Measurements from ENCODE around the gene SNX25.

The SNX25 gene

GRCh38 chr4:185379326-185380295 lies 170.2 kb downstream of the SNX25 start:
- no peaks in the 10 kb centered on the region for H3K79me2 ChIP-seq (ENCODE audit: insufficient read depth, low read length)
- H2AFZ ChIP-seq (ENCODE audit: low read length) = no peak overlapping the region
- H3K9me3 ChIP-seq (ENCODE audit: low read length) = peaks cover 7% of the 10 kb centered on the region; the same call in 1 of the 2 replicates
- H3K36me3 ChIP-seq (ENCODE audit: insufficient read depth, low read length) = peaks cover 21% of the 10 kb centered on the region
- H3F3A ChIP-seq (ENCODE audit: insufficient read depth, low read length) = no peaks in the 10 kb centered on the region
- H3K4me3 ChIP-seq (ENCODE audit: low read depth, low read length, poor library complexity, severe bottlenecking) = no peak overlapping the region
- no peaks in the 10 kb centered on the region for H4K20me1 ChIP-seq (ENCODE audit: insufficient read depth, low read length)
- H3K9ac ChIP-seq (ENCODE audit: low read length) = no peak overlapping the region
- H3K27ac ChIP-seq (ENCODE audit: low read depth, low read length, poor library complexity, severe bottlenecking) = no peak overlapping the region
- no peak overlapping the region for H3K4me2 ChIP-seq (ENCODE audit: low read length)
- H3K27me3 ChIP-seq (ENCODE audit: insufficient read depth, low read length) = no peaks in the 10 kb centered on the region
- no peak for TF ChIP-seq CTCF (IDR thresholded peaks at IDR 0.05; ENCODE audit: low read length)
- TF ChIP-seq EZH2 (IDR thresholded peaks at IDR 0.05; ENCODE audit: borderline replicate concordance, low read length) = no peak
- H3K9me2 ChIP-seq (ENCODE audit: low read depth, low read length) = no peaks in the 10 kb centered on the region
- H3K4me1 ChIP-seq (ENCODE audit: insufficient read depth, low read length, severe bottlenecking) = no peaks in the 10 kb centered on the region

GRCh38 chr4:185380320-185380719 lies 170.9 kb downstream of the SNX25 start:
- no peak for TF ChIP-seq CTCF (IDR thresholded peaks at IDR 0.05; ENCODE audit: low read length)
- TF ChIP-seq EZH2 (IDR thresholded peaks at IDR 0.05; ENCODE audit: borderline replicate concordance, low read length) = no peak
- Histone ChIP-seq H3K27me3 (ENCODE audit: insufficient read depth, low read length) (no peaks in the 10 kb centered on the region), H3K9ac (ENCODE audit: low read length) (no peak overlapping the region), H3K79me2 (ENCODE audit: insufficient read depth, low read length) (no peaks in the 10 kb centered on the region), H3K9me3 (ENCODE audit: low read length) (peaks cover 7% of the 10 kb centered on the region; the same call in 1 of the 2 replicates), H2AFZ (ENCODE audit: low read length) (no peak overlapping the region), H3K36me3 (ENCODE audit: insufficient read depth, low read length) (peaks cover 21% of the 10 kb centered on the region), H3K27ac (ENCODE audit: low read depth, low read length, poor library complexity, severe bottlenecking) (no peak overlapping the region), H3K4me3 (ENCODE audit: low read depth, low read length, poor library complexity, severe bottlenecking) (no peak overlapping the region), H3K9me2 (ENCODE audit: low read depth, low read length) (no peaks in the 10 kb centered on the region), H4K20me1 (ENCODE audit: insufficient read depth, low read length) (no peaks in the 10 kb centered on the region), H3K4me2 (ENCODE audit: low read length) (no peak overlapping the region), H3K4me1 (ENCODE audit: insufficient read depth, low read length, severe bottlenecking) (no peaks in the 10 kb centered on the region), H3F3A (ENCODE audit: insufficient read depth, low read length) (no peaks in the 10 kb centered on the region)

- Histone ChIP-seq H3K27ac (ENCODE audit: low read depth, low read length, poor library complexity, severe bottlenecking) (no peak overlapping the region), H2AFZ (ENCODE audit: low read length) (no peak overlapping the region), H3K9me2 (ENCODE audit: low read depth, low read length) (no peaks in the 10 kb centered on the region), H3K9me3 (ENCODE audit: low read length) (peaks cover 7% of the 10 kb centered on the region; the same call in 1 of the 2 replicates), H4K20me1 (ENCODE audit: insufficient read depth, low read length) (no peaks in the 10 kb centered on the region), H3K79me2 (ENCODE audit: insufficient read depth, low read length) (no peaks in the 10 kb centered on the region), H3K4me1 (ENCODE audit: insufficient read depth, low read length, severe bottlenecking) (no peaks in the 10 kb centered on the region), H3K36me3 (ENCODE audit: insufficient read depth, low read length) (peaks cover 21% of the 10 kb centered on the region), H3K4me2 (ENCODE audit: low read length) (no peak overlapping the region), H3K9ac (ENCODE audit: low read length) (no peak overlapping the region), H3K27me3 (ENCODE audit: insufficient read depth, low read length) (no peaks in the 10 kb centered on the region), H3K4me3 (ENCODE audit: low read depth, low read length, poor library complexity, severe bottlenecking) (no peak overlapping the region), H3F3A (ENCODE audit: insufficient read depth, low read length) (no peaks in the 10 kb centered on the region)
- TF ChIP-seq EZH2 (IDR thresholded peaks at IDR 0.05; ENCODE audit: borderline replicate concordance, low read length) = no peak
Observed at GRCh38 chr4:185381288-185382196, 172.1 kb downstream of the SNX25 start.
